ENCODE data around the gene LSR. TPM values are rescaled to one million over a fixed set of nuclear protein-coding genes. Genes with fewer than 3 reads are reported as not detected.

Gene LSR
- total RNA-seq, 1 experiment from 2014 or later, result 211 TPM

DNA sequence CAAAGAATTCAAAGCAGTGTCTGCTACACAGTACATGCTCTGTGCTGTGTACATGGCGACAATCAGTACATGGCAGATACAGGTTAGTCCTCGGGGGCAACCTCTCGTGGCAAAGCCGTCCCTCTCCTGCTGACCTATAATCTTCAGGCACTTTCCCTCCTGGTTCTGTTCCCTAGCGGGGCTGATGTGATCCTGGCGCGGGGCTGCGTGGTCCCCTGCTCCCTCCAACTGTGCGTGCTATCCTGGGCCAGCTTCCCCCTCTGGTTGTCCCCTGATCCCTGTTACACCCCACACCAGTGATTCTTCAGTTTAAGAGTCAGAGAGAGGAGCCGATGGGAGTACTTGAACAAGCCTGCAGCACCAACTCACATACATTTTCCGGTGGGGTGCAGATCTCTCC lies 55.2 kb downstream of the LSR start:
- no peaks in the 10 kb centered on the region; a peak in 1 of 4 replicates for H3K4me1 ChIP-seq (ENCODE audit: control insufficient read depth in 1 of 2, insufficient read depth in 2 of 2, low read length in 2 of 2)
- H3K9ac ChIP-seq (ENCODE audit: low read length), result no peak overlapping the region
- RAD21 ChIA-PET (ENCODE audit: low non-redundant PET in 1 of 2, low total read pairs in 2 of 2, uncharacterized antibody in 2 of 2, unreplicated experiment in 2 of 2), result no interaction called here
- no TSS peak for BruUV-seq (replicated peaks)
- no peak overlapping the region for H3K4me3 ChIP-seq (replicated peaks in 1 of 2; ENCODE audit: low read depth in 1 of 2, low read length in 2 of 2)
- ATAC-seq (no peak), DNase-seq (ENCODE audit: low read depth, low spot score) (no peak)
- CTCF ChIA-PET, result no interaction called here
- H3K4me2 ChIP-seq (ENCODE audit: low read length), result no peak overlapping the region
- H3K9me2 ChIP-seq (ENCODE audit: insufficient read depth), result no peaks in the 10 kb centered on the region
- intact Hi-C loops (cut with micrococcal nuclease), result no loop called here
- H2AFZ ChIP-seq (ENCODE audit: low read depth, low read length, poor library complexity, severe bottlenecking), result no peak overlapping the region
- H3K36me3 ChIP-seq (ENCODE audit: control insufficient read depth in 1 of 2, insufficient read depth in 2 of 2, low read length in 2 of 2), result no peaks in the 10 kb centered on the region
- no peaks in the 10 kb centered on the region for H4K20me1 ChIP-seq (ENCODE audit: insufficient read depth)
- no peaks in the 10 kb centered on the region for H3K79me2 ChIP-seq (ENCODE audit: insufficient read depth, low read length)
- no peaks in the 10 kb centered on the region for H3K9me3 ChIP-seq (ENCODE audit: control insufficient read depth in 1 of 2, insufficient read depth in 1 of 2, low read depth in 1 of 2, low read length in 2 of 2)
- TF ChIP-seq EGR1 (IDR thresholded peaks at IDR 0.05; ENCODE audit: low read depth) (no peak), EZH2phosphoT487 (IDR thresholded peaks at IDR 0.05; ENCODE audit: borderline replicate concordance) (no peak), JUND (IDR thresholded peaks at IDR 0.05) (no peak), SP1 (IDR thresholded peaks at IDR 0.05; ENCODE audit: low read depth) (no peak), ZFX (IDR thresholded peaks at IDR 0.05) (no peak), EZH2 (IDR thresholded peaks at IDR 0.05) (no peak), POLR2A (IDR thresholded peaks at IDR 0.05; ENCODE audit: borderline replicate concordance, extremely low read depth, insufficient read depth, insufficient read length) (no peak), ZNF274 (IDR thresholded peaks at IDR 0.05; ENCODE audit: low read depth, low read length) (no peak), TCF7L2 (IDR thresholded peaks at IDR 0.05; ENCODE audit: borderline replicate concordance, extremely low read depth, insufficient read depth, insufficient read length) (no peak), CEBPB (IDR thresholded peaks at IDR 0.05; ENCODE audit: low read depth) (no peak), SIN3A (IDR thresholded peaks at IDR 0.05; ENCODE audit: low read depth) (no peak), YY1 (IDR thresholded peaks at IDR 0.05; ENCODE audit: extremely low read depth, insufficient replicate concordance, low read depth, low read length) (no peak)
- TF ChIP-seq, protein P1, sequence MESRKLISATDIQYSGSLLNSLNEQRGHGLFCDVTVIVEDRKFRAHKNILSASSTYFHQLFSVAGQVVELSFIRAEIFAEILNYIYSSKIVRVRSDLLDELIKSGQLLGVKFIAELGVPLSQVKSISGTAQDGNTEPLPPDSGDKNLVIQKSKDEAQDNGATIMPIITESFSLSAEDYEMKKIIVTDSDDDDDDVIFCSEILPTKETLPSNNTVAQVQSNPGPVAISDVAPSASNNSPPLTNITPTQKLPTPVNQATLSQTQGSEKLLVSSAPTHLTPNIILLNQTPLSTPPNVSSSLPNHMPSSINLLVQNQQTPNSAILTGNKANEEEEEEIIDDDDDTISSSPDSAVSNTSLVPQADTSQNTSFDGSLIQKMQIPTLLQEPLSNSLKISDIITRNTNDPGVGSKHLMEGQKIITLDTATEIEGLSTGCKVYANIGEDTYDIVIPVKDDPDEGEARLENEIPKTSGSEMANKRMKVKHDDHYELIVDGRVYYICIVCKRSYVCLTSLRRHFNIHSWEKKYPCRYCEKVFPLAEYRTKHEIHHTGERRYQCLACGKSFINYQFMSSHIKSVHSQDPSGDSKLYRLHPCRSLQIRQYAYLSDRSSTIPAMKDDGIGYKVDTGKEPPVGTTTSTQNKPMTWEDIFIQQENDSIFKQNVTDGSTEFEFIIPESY (IDR thresholded peaks at IDR 0.05; ENCODE audit: extremely low read depth, insufficient replicate concordance, low read length), result no peak
- TF ChIP-seq, protein P2, sequence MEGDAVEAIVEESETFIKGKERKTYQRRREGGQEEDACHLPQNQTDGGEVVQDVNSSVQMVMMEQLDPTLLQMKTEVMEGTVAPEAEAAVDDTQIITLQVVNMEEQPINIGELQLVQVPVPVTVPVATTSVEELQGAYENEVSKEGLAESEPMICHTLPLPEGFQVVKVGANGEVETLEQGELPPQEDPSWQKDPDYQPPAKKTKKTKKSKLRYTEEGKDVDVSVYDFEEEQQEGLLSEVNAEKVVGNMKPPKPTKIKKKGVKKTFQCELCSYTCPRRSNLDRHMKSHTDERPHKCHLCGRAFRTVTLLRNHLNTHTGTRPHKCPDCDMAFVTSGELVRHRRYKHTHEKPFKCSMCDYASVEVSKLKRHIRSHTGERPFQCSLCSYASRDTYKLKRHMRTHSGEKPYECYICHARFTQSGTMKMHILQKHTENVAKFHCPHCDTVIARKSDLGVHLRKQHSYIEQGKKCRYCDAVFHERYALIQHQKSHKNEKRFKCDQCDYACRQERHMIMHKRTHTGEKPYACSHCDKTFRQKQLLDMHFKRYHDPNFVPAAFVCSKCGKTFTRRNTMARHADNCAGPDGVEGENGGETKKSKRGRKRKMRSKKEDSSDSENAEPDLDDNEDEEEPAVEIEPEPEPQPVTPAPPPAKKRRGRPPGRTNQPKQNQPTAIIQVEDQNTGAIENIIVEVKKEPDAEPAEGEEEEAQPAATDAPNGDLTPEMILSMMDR (IDR thresholded peaks at IDR 0.05 in 2 of 3, conservative IDR thresholded peaks at IDR 0.05 in 1 of 3; ENCODE audit: borderline replicate concordance in 1 of 3, insufficient read depth in 1 of 3, low read depth in 2 of 3, low read length in 2 of 3), result no peak
- no peak overlapping the region for H3K27ac ChIP-seq (ENCODE audit: low read depth, low read length)
- POLR2A ChIA-PET, result no interaction called here
- no peaks in the 10 kb centered on the region for H3K27me3 ChIP-seq (ENCODE audit: insufficient read depth, low read length)
